Measurements from ENCODE around the gene KRTAP5-4.
A peak's percentile ranks its signal among the peaks of the same experiment; 100 is the strongest.

Gene KRTAP5-4

GRCh38 chr11:1574238-1574932 is 47.6 kb downstream of the KRTAP5-4 start:
- peaks cover 88% of the 10 kb centered on the region for H3K27me3 ChIP-seq
- peak overlapping the region; percentile 95 for H3K4me2 ChIP-seq
- peaks cover 33% of the 10 kb centered on the region for H3K4me1 ChIP-seq
- H3K9me3 ChIP-seq = peaks cover 18% of the 10 kb centered on the region
- TF ChIP-seq Cebpa-rat (IDR thresholded peaks at IDR 0.05) = no peak
- H4K20me1 ChIP-seq = peaks cover 44% of the 10 kb centered on the region
- no peak overlapping the region for H3K9ac ChIP-seq
- peak overlapping the region; percentile 71 for H3K4me3 ChIP-seq
- no peak overlapping the region for H3K27ac ChIP-seq
- H3K36me3 ChIP-seq = no peaks in the 10 kb centered on the region

GRCh38 chr11:1573903-1574237 is 48.1 kb downstream of the KRTAP5-4 start:
- peak overlapping the region; percentile 95 for H3K4me2 ChIP-seq
- no peak overlapping the region for H3K9ac ChIP-seq
- H3K9me3 ChIP-seq = peaks cover 15% of the 10 kb centered on the region
- H3K27me3 ChIP-seq = peaks cover 90% of the 10 kb centered on the region
- no peaks in the 10 kb centered on the region for H3K36me3 ChIP-seq
- peak overlapping the region; percentile 71 for H3K4me3 ChIP-seq
- peaks cover 49% of the 10 kb centered on the region for H4K20me1 ChIP-seq
- no peak overlapping the region for H3K27ac ChIP-seq
- H3K4me1 ChIP-seq = peaks cover 37% of the 10 kb centered on the region
- TF ChIP-seq Cebpa-rat (IDR thresholded peaks at IDR 0.05) = no peak

- Histone ChIP-seq H3K4me2 (peak overlapping the region; percentile 95), H3K9me3 (peaks cover 9% of the 10 kb centered on the region), H3K4me3 (peak overlapping the region; percentile 71), H3K27ac (no peak overlapping the region), H3K9ac (no peak overlapping the region), H3K4me1 (peaks cover 42% of the 10 kb centered on the region), H3K27me3 (peaks cover 90% of the 10 kb centered on the region), H3K36me3 (no peaks in the 10 kb centered on the region), H4K20me1 (peaks cover 55% of the 10 kb centered on the region)
- TF ChIP-seq Cebpa-rat (IDR thresholded peaks at IDR 0.05) = no peak
Observed at GRCh38 chr11:1573077-1573902, 48.6 kb downstream of the KRTAP5-4 start.

- Histone ChIP-seq H3K27me3 (peaks cover 85% of the 10 kb centered on the region), H3K4me1 (peaks cover 43% of the 10 kb centered on the region), H3K9ac (peak within 1 kb of the TSS; percentile 66; the same call in 1 of the 2 replicates), H3K9me3 (0 out of 2 replicates have a peak, but pooled peaks cover under 1% of the 10 kb centered on the region), H3K36me3 (no peaks in the 10 kb centered on the region), H3K4me2 (peak within 1 kb of the TSS; percentile 95), H3K4me3 (peak within 1 kb of the TSS; percentile 71), H4K20me1 (peaks cover 63% of the 10 kb centered on the region), H3K27ac (0 out of 2 replicates have a peak within 1 kb of the TSS, but pooled peaks have one; percentile 4)
- TF ChIP-seq Cebpa-rat (IDR thresholded peaks at IDR 0.05) = no peak
Observed at GRCh38 chr11:1572197-1573076, 49.5 kb downstream of the KRTAP5-4 start, which contains the start of gene DUSP8. Gene DUSP8, minus strand, starts transcription at chr11:1572271. Its CDS starts 6,445 bp downstream, at chr11:1565826.

- Histone ChIP-seq H3K27ac (no peak overlapping the region), H3K27me3 (peaks cover 88% of the 10 kb centered on the region)
Observed at GRCh38 chr11:1571760-1572196, 50.2 kb downstream of the KRTAP5-4 start.

More at GRCh38 chr11:1571760-1572196, 50.2 kb downstream of the KRTAP5-4 start:
- Histone ChIP-seq H3K4me3 (peak overlapping the region; percentile 71), H3K4me2 (peak overlapping the region; percentile 95), H3K4me1 (peaks cover 43% of the 10 kb centered on the region), H3K9ac (peak overlapping the region; percentile 66; the same call in 1 of the 2 replicates), H3K36me3 (no peaks in the 10 kb centered on the region), H3K9me3 (no peaks in the 10 kb centered on the region), H4K20me1 (peaks cover 70% of the 10 kb centered on the region)
- no peak for TF ChIP-seq Cebpa-rat (IDR thresholded peaks at IDR 0.05)
